Left ventricle myocardium inferior (tissue), 1 donor: ENCODE measurements around the gene CFAP46. TPM values are rescaled to one million over a fixed set of nuclear protein-coding genes. Genes with fewer than 3 reads are reported as not detected.

Experiments used
- DNase-seq: peaks from one replicate; pipeline ENCODE4 v3.0.0-alpha.2; 2020
- H3K27ac ChIP-seq: fragments of 200-600 bp; replicated peaks from 2 replicates; pipeline ENCODE4 v1.8.0; 2021
- H3K27me3 ChIP-seq: fragments of 200-600 bp; 2 replicates; pipeline ENCODE4 v1.8.0; 2021; ENCODE audit warnings: low read depth
- H3K36me3 ChIP-seq: fragments of 200-600 bp; 2 replicates; pipeline ENCODE4 v1.8.0; 2021
- H3K4me1 ChIP-seq: fragments of 200-600 bp; 2 replicates; pipeline ENCODE4 v1.8.0; 2021
- H3K4me3 ChIP-seq: fragments of 200-600 bp; 2 replicates; pipeline ENCODE4 v1.8.0; 2021; ENCODE audit warnings: mild to moderate bottlenecking, moderate library complexity
- H3K9me3 ChIP-seq: fragments of 200-600 bp; replicated peaks from 2 replicates; pipeline ENCODE4 v1.8.0; 2021
- intact Hi-C: fragments of 100-400 bp; cut with micrococcal nuclease; formaldehyde crosslinking; loops from one replicate; pipeline ENCODE4 v1.11.0; 2022
- total RNA-seq: library from RNA; stranded (reverse); fragmentation: NEBNext Ultra II Directional; extraction: Animal tissue kit (Norgen Biotek cat#: 25700); gene quantifications from one replicate; pipeline ENCODE4 v1.2.1, GENCODE V29; 2021
- TF ChIP-seq, protein P1 (sequence below): fragments of 200-600 bp; IDR thresholded peaks from 2 replicates; pipeline ENCODE4 v1.8.0; 2021; ENCODE audit warnings: antibody characterized with exemption, mild to moderate bottlenecking, borderline replicate concordance
- donor health status: DM: no; HTN: yes; CAD: no; lungs with severe emphysema.

CFAP46 gene
- total RNA-seq, 1 donor from 2014 or later: 0.99 TPM

DNA sequence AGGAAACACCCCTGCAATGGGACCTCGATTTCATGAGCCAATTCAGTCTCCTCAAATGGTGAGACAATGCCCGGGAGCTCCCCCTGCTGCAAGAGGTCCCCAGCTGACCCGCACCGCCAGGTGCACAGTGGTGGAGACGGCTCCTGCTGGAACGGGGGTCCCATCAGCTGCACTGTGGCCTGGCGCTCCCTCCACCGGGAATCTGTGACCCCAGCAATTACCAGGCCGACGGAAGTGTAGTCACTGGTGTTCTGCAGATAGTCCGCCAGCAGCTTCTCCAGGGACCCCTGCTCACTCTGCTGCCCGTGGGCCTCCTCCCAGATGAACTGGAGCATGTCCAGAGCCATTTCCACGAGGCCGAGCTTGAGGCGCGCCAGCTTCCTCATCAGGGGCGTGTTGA is 91.5 kb downstream of the CFAP46 start:
- intact Hi-C loops: no loop called here
- Histone ChIP-seq H3K4me3 (no peak overlapping the region), H3K4me1 (peaks cover 8% of the 10 kb centered on the region), H3K9me3 (peaks cover 28% of the 10 kb centered on the region), H3K27ac (no peak overlapping the region), H3K27me3 (peaks cover 62% of the 10 kb centered on the region), H3K36me3 (no peaks in the 10 kb centered on the region)
- DNase-seq: no peak
- TF ChIP-seq, protein P1, sequence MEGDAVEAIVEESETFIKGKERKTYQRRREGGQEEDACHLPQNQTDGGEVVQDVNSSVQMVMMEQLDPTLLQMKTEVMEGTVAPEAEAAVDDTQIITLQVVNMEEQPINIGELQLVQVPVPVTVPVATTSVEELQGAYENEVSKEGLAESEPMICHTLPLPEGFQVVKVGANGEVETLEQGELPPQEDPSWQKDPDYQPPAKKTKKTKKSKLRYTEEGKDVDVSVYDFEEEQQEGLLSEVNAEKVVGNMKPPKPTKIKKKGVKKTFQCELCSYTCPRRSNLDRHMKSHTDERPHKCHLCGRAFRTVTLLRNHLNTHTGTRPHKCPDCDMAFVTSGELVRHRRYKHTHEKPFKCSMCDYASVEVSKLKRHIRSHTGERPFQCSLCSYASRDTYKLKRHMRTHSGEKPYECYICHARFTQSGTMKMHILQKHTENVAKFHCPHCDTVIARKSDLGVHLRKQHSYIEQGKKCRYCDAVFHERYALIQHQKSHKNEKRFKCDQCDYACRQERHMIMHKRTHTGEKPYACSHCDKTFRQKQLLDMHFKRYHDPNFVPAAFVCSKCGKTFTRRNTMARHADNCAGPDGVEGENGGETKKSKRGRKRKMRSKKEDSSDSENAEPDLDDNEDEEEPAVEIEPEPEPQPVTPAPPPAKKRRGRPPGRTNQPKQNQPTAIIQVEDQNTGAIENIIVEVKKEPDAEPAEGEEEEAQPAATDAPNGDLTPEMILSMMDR: no peak

DNA sequence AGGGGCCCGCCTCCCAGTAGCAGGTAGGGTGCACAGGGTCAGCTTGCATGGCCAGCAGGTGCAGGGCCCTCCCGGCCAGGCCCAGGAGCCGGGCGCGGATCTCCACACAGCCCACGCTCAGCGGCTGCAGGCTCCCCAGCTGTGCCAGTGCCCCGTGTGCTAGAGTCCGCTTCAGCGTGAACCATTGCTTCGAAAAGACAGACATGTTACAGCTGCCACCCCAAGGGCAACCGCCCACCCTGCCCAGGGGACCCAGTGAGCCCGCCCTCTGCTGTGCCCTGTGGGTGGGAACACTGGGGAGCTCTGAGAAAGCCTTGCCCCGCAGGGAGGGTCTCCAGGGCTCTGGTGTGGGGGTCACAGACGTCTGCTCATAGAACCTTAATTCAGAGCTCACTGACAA is 92.1 kb downstream of the CFAP46 start:
- H3K4me1 ChIP-seq: peaks cover 8% of the 10 kb centered on the region
- H3K9me3 ChIP-seq: peaks cover 22% of the 10 kb centered on the region
- DNase-seq: no peak
- H3K27ac ChIP-seq: no peak overlapping the region
- H3K27me3 ChIP-seq: peaks cover 65% of the 10 kb centered on the region
- no peaks in the 10 kb centered on the region for H3K36me3 ChIP-seq
- TF ChIP-seq, protein P1: no peak
- no peak overlapping the region for H3K4me3 ChIP-seq
- intact Hi-C loops: no loop called here

DNA sequence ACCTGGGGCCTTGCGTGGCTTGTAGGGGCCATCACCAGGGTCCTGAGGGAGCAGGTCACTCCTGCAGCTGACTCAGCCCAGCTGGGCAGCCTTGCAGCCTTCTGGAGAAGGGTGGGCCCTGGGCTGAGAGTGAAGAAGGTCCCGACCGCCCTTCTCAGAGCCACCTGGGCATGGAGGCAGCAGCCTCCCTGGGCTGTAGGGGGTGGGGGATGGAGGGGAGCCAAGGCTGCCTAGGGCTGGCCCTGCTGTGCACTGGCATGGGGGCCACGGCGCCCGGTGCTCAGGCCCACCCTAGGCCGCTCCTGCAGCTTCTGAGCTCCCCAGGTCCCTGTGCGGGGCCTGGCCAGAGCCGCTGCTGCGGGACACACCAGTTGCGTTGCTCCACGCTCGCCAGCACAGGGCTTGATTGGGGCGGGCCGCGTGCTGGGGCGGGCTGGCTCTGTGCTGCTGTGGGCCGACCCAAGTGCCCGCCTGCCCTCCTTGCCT is 92.8 kb downstream of the CFAP46 start:
- no peak overlapping the region for H3K27ac ChIP-seq
- TF ChIP-seq, protein P1: no peak
- intact Hi-C loops: no loop called here
- H3K36me3 ChIP-seq: no peaks in the 10 kb centered on the region
- H3K9me3 ChIP-seq: peaks cover 17% of the 10 kb centered on the region
- DNase-seq: no peak
- peaks cover 66% of the 10 kb centered on the region for H3K27me3 ChIP-seq
- no peak overlapping the region for H3K4me3 ChIP-seq
- peaks cover 8% of the 10 kb centered on the region for H3K4me1 ChIP-seq

DNA sequence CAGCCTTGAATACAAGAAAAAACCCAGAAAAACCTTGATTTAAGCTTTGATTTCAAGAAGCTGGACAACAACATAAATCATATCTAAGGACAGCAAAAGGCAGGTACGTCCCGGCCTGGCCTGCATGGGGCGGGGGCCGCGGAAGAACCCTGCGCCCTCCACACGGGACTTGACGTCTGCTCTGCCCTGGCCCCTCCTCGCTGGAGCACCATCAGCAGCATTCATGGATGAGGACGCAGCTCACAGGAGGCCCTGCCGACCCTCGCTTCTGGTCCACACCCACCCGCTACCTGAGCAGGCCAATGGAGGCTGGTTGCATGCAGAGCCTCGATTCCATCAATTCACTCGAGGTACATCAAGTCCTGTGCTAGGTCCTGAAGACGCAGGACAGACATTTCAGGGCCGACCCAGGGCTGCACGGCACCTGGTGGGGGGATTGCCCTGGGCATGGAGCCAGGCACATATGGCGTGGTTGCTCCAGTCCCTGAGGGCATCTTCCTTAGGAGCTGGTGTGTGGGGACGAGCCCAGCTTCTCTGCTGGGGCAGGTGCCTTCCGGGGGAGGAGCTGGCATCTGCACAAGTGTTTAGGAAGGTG is 93.3 kb downstream of the CFAP46 start:
- Histone ChIP-seq H3K4me3 (no peak overlapping the region), H3K36me3 (no peaks in the 10 kb centered on the region), H3K9me3 (peaks cover 16% of the 10 kb centered on the region), H3K27ac (no peak overlapping the region), H3K27me3 (peaks cover 71% of the 10 kb centered on the region), H3K4me1 (peaks cover 8% of the 10 kb centered on the region)
- no peak for DNase-seq
- TF ChIP-seq, protein P1: no peak
- intact Hi-C loops: no loop called here

DNA sequence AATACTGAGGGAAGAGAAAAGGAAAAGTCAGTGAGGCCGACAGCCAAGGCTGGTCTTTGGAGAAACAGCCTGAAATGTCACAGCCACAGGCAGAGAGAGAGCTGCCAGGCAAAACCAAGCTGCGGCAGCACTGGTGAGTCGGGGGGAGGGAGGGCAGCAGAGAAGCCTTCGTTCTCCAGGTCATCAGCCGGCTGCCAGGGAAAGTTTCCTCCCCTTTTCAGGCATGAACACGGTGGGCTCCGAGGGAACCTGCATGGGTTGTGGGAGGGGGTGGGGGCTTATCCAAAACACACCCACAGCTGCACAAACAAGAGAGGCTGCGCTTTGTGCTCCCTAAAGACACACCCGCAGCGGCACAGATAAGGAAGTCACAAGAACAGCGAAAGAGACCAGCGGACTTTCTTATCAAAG is 94.1 kb downstream of the CFAP46 start:
- no peak for DNase-seq
- TF ChIP-seq, protein P1: no peak
- Histone ChIP-seq H3K36me3 (no peaks in the 10 kb centered on the region), H3K4me1 (peaks cover 8% of the 10 kb centered on the region), H3K9me3 (peaks cover 9% of the 10 kb centered on the region), H3K4me3 (peak overlapping the region; percentile 36), H3K27me3 (peaks cover 71% of the 10 kb centered on the region), H3K27ac (no peak overlapping the region)
- intact Hi-C loops: no loop called here
